ENCODE measurements around the gene SRRM2.
A peak's percentile ranks its signal among the peaks of the same experiment; 100 is the strongest.
"Not testable (repeated sequence)": the region's sequence is repeated elsewhere in the genome, so short reads cannot be mapped to it uniquely, and the experiment has no call there.

SRRM2 gene

GRCh38 chr16:2715519-2715918 is 36.9 kb upstream of the SRRM2 start:
- DNase-seq = peak; percentile 68 to 86

GRCh38 chr16:2715966-2716885 is 36.2 kb upstream of the SRRM2 start:
- no peak for DNase-seq

- no peak for DNase-seq
Measured at GRCh38 chr16:2716948-2717347, 35.5 kb upstream of the SRRM2 start.

- no peak for DNase-seq
Measured at GRCh38 chr16:2717383-2718263, 34.8 kb upstream of the SRRM2 start.

GRCh38 chr16:2719328-2720063 is 32.9 kb upstream of the SRRM2 start:
- no peak for DNase-seq

GRCh38 chr16:2720064-2720457 is 32.4 kb upstream of the SRRM2 start, which contains the start of gene PRSS27:
PRSS27 (minus strand) TSS chr16:2720224; CDS start chr16:2720160, 64 bp downstream.
- no peak for DNase-seq

GRCh38 chr16:2720719-2721633 is 31.5 kb upstream of the SRRM2 start:
- peak; percentile 83 to 85 for DNase-seq

- not testable (repeated sequence) for DNase-seq
Measured at GRCh38 chr16:2721634-2722173, 30.7 kb upstream of the SRRM2 start.

- DNase-seq = no peak
Measured at GRCh38 chr16:2724088-2724676, 28.3 kb upstream of the SRRM2 start.

GRCh38 chr16:2724816-2725348 is 27.6 kb upstream of the SRRM2 start:
- no peak for DNase-seq

- DNase-seq = no peak
Measured at GRCh38 chr16:2726923-2727322, 25.5 kb upstream of the SRRM2 start.

- no peak for DNase-seq
Measured at GRCh38 chr16:2728034-2728433, 24.4 kb upstream of the SRRM2 start.

- DNase-seq = peak; percentile 64 to 75
Measured at GRCh38 chr16:2734844-2735515, 17.5 kb upstream of the SRRM2 start.

- DNase-seq = no peak
Measured at GRCh38 chr16:2736476-2737237, 15.8 kb upstream of the SRRM2 start.

- DNase-seq = no peak
Measured at GRCh38 chr16:2737238-2737605, 15.2 kb upstream of the SRRM2 start.

GRCh38 chr16:2737895-2738418 is 14.5 kb upstream of the SRRM2 start:
- DNase-seq = no peak

GRCh38 chr16:2738615-2739014 is 13.8 kb upstream of the SRRM2 start:
- DNase-seq = no peak

- DNase-seq = no peak
Measured at GRCh38 chr16:2739625-2740430, 12.6 kb upstream of the SRRM2 start.

Data from inflammatory macrophage (primary cell).